ENCODE results near the gene FRZB.
"Not testable (repeated sequence)": the region's sequence is repeated elsewhere in the genome, so short reads cannot be mapped to it uniquely, and the experiment has no call there.

The FRZB gene

DNA sequence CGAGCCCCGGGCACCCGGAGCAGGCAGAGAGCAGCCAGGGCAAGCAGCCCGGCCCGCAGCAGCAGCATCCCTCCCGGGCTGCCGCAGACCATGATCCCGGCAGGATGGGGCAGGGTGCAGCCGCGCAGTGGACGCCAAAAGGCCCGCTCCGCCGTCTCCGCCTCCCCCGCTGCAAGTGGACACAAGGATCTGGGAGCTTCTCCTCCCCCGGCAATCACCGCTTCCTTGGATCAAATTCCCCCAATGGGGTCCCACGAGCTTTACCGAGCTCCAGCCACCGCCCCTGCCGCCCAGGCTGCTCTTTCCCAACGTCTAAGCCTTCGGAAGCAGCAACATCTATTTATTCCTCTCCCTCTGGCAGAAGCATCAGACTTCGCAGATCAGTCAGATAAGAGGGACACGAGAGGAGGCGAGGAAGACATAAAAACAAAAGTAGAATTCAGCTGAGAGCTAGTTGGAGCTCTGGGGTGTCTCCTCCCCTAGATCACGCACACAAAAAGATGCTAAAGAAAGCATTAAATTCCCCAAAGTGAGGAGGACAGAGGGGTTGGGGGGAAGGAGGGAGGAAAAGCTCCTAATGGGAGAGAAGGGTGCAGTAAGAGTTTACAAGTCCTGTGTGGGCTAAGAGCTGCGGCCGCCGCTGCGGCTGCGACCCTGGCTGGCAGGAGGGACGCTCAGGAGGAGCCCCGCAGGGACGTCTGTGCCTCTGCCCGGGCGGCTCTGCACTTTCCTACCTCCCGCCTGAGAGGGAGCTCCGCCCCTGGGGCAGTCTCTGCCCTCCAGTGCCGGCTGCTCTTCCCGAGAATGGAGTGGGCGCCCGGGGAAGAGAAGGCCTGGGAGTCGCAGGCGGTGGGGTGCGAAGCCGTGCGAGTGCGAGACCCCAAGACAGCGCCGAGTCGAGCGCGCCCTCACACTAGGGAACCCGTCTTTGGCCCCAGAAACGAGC is at the start of gene FRZB:
Gene FRZB (minus strand): TSS at position 177 of the 946 bp plus-strand sequence. CDS start 85 bp downstream, at position 92.
- DNase-seq (ENCODE audit: low read depth): no peak

DNA sequence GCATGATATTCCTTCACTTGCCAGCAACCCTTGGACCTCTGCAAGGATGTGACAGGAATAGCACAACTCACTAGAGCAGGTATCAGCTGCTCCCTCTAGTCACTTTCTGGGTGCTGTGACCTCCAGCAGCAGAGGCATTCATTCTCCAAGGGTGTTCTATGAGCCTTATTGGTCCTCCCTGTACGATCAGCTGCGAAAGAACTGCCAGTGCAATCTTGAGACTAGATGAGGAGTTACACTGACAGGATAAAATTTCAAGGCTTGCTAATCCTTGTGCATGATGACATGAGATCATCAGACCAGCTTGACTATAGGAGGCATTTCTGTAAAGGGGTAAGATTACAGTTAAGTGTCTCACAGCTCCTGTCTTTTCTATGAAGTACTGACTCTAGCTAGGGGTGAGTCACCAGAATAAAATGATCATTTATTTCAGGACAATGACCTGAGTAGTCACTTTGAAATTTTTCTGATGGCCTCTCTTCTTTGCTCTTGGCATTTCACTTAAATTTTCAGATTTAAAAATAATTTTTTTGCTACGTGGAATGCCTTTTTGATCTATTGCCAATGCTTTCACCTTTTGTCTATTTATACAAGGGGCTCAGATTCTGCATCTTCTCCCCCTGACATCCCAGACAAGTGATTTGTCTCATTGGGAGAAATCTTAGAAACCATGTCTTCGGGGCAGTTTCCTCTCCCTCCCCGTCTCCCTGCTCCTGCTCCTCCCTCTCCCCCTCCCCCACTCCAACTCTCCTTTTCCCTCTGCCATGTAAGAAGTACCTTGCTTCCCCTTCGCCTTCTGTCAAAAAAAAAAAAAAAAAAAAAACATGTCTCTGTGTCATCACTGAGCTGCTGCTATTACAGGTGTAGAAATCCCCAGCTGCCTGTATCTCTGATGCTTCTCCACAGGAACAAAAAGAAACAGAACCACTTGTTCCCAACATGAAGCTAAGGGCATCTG is 49.2 kb upstream of the FRZB start:
- peak; percentile 74 for DNase-seq (ENCODE audit: low read depth)

GRCh38 chr2:182914852-182915251 is 48.4 kb upstream of the FRZB start:
- no peak for DNase-seq (ENCODE audit: low read depth)

DNA sequence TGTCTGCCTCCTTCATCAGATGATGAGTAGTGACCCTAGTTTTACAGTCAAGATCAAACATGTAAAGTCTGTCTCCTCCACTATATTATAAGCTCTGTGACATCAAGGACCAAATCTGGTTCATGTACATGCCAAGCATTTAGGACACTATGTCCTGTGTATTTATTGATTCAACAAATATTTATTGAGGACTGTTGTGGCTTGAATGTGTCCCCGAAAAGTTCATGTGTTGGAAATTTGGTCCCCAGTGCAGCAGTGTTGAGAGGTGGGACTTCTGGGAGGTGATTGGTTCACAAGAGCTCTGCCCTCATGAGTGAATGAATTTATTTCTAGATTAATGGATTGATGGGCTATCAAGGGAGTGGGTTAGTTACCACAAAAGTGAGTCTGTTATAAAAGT is 46.6 kb upstream of the FRZB start:
- no peak for DNase-seq (ENCODE audit: low read depth)

- no peak for DNase-seq (ENCODE audit: low read depth)
Observed at GRCh38 chr2:182912518-182912915, 46.1 kb upstream of the FRZB start.

DNA sequence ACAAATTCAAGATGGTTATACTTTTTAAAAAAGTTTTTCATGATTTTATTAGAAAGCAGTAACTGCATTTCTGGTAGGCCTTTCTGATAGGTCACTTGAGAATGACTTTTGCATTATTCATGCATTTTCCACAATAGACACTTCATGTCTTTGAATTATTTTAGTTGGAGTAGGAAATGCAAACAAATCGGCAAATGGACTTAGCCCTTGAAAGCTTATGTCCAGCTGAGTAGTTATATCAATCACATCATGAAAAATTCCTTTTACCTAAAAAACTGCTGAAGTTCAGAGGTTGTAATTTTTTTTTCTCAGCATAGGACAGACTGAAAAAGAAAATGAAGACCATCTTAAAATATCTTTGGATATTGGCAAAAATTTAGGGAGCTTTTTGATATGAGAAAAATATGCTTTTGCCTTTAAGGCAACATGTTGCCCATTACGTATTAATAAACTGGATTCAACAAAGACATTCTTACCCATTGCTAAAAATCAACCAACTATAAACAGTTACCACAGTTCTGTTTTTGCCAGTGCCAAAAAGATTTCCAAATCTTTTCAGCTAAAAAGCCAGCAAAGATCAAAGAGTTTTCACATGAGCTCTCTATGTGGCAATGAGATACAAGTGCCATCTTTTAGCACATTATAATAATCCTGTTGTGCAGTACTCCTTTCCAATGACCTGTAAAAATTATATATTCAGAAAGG is 45.5 kb upstream of the FRZB start:
- DNase-seq (ENCODE audit: low read depth): no peak

GRCh38 chr2:182910965-182911364 is 44.5 kb upstream of the FRZB start:
- DNase-seq (ENCODE audit: low read depth): no peak

- DNase-seq (ENCODE audit: low read depth): no peak
Observed at GRCh38 chr2:182907081-182907830, 40.8 kb upstream of the FRZB start.

DNA sequence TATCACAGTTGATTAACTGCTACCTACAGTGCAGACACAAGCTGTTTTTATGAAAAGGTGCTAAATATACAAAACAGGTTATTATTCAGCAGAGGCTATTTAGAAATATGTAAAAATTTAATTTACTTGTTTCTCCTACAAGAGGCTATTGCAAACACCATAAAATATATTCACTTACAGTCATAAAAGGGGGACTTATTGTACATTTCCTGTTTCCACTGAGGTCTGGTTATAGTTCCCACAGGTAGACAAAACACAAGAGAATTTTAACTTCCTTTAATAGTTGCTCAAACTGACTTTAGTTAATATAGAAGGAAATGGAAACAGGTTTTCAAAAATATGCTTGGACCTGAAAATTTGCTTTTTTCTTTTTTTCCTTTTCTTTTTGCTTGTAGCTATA is 40.0 kb upstream of the FRZB start:
- no peak for DNase-seq (ENCODE audit: low read depth)

DNA sequence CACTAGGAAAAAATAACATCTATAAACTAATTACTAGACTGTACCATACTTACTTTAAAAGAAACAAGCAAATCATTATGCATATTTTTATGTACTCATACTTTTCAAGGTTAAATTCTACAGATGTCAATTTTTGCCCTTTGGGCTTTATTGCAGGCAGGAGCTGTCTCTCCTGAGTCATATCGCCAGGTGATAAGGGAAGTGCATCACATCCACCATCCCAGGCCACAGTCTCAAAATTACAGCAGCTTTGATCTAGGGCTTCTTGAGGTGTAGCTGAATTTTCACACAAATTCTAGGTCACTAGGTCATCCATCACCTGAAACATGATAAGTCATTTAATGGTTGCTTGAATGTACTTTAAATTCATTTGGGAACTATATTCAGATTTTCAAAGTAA is 38.4 kb upstream of the FRZB start:
- DNase-seq (ENCODE audit: low read depth): no peak

DNA sequence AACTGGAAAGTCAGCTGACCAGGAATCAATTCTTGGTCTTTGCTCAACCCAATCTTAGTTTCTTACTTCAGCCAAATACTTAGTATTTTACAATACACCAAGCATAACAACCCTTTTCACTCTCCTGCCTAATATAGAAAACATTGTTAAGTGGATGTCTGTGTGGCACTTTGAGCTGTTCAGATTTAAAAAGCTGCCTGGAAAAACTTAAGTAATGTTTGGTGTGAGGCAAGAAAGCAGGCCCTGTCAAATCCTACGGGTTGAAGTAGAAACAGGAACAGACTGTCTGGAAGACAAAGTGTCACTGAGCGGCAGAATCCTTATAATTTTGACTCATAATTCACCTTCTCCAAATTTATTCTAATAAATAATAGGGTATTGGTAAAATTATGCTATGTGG is 37.1 kb upstream of the FRZB start:
- DNase-seq (ENCODE audit: low read depth): no peak

DNA sequence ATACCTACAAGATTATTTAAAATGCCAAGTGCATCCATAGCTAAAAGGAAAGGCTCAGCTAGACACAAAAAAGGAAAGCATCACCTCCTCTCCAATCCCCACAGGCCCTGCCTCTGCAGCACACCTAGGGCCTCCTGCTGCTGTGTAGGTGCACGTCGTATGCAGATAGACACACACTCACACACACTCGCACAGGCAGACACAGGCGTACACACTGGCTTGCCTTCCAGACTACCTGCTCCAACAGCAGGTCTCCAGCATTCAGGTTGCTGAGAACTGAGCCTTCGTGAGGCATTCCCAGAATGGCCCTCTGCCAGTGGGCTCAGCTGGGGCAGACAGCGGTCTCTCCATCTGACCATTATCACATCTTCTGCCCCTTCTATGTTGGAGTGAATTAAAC is 35.3 kb upstream of the FRZB start:
- no peak for DNase-seq (ENCODE audit: low read depth)

DNA sequence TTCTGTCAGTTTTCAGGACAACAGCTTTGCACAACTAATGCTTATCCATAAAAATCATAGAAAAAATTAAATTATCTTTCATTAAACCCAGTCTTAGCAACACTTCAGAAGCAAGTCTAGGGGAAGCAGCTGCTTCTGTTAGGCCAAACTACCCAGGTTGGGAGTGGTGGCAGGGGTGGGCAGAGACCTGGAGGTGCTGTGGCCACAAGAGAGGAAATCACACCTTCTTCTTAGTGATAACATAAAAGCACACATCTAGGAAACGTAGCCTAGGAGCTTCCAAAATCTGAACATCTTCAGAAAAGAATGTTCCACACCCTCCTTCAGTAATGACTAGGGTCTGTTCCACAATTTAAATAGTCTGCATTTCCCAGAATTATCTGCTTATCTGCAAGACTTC is 32.3 kb upstream of the FRZB start:
- DNase-seq (ENCODE audit: low read depth): no peak

- peak; percentile 81 for DNase-seq (ENCODE audit: low read depth)
Observed at GRCh38 chr2:182897137-182897536, 30.7 kb upstream of the FRZB start.

GRCh38 chr2:182895798-182896197 is 29.4 kb upstream of the FRZB start:
- no peak for DNase-seq (ENCODE audit: low read depth)

- no peak for DNase-seq (ENCODE audit: low read depth)
Observed at GRCh38 chr2:182895169-182895568, 28.7 kb upstream of the FRZB start.

DNA sequence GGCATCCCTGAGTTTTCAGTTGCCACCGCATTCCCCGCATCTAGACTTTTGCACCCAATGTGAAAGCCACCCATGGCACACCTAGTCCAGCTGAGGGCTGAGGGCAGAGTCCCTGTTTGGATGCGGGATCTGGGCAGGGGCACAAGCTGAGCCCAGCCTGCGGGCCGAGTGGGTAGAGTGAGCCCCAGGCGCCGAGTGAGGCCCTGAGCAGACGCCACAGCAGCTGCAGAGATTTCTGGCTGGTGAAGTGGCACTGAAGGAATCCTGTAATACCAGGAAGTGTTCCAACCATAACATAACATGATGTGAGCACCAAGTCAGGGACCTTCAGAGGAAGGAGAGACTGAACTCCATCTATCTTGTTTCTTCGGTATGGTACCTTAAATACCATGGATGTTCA is 27.7 kb upstream of the FRZB start:
- no peak for DNase-seq (ENCODE audit: low read depth)

DNA sequence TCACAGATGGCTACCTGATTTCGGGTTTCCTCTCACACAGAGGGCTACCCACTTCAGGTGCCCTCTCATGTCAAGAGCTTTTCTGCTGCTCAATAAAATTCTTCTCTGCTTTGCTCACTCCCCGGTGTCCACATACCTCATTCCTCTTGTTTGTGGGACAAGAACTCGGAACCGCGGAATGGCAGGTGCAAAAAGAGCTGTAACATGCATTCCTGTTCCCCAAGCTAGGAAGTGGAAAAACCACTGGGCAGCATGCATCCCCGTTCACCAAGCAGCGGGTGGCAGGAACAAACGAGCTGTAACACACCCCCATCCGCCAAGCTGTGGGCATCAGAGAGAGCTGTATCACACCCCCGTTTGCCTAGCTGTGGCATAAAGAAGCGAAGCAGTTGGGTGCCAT is 27.2 kb upstream of the FRZB start:
- DNase-seq (ENCODE audit: low read depth): no peak

- DNase-seq (ENCODE audit: low read depth): not testable (repeated sequence)
Observed at GRCh38 chr2:182893035-182893434, 26.6 kb upstream of the FRZB start.

- no peak for DNase-seq (ENCODE audit: low read depth)
Observed at GRCh38 chr2:182891611-182892010, 25.2 kb upstream of the FRZB start.

DNA sequence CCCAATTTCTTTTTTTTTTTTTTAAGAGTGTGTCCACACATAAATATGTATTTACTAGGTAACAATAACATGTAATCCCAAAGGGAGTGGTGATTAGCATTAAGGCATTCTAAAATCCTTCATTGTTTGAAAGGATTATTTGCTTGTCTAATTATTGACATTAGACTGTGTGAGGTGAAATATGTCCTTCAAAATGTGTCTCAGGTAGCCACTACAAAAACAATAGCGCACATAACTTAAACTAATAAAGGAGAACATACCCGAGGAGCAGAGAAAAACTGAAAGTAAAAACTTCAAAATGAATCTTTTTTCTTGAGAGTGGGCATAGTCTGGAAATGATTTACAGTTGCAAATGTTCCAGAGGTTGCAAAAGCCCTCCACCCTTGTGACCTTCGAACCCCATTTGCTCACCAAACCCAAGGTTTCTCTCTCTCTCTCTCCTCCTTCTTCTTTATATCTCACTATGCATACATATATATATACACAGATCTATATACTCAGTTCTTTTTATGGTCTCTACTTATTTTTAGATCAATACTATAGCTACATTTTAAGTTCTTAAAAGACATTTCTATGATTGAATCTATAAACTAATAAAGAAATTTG is 24.4 kb upstream of the FRZB start:
- no peak for DNase-seq (ENCODE audit: low read depth)

All from HS-5 (cell line).